Femur (tissue), 1 donor: ENCODE results near the gene LOXL1.

Source experiments
- DNase-seq: peaks from one replicate; pipeline ENCODE4 v3.0.0-alpha.2; 2017

LOXL1 gene

GRCh38 chr15:73997986-73998385 lies 71.7 kb downstream of the LOXL1 start:
- DNase-seq: no peak
